ENCODE measurements around the gene EFNA5.

Gene EFNA5

GRCh38 chr5:107663697-107664096, 7.0 kb downstream of the EFNA5 start:
- Histone ChIP-seq H3K9me3 (ENCODE audit: control insufficient read depth, insufficient read depth, low read length) (no peaks in the 10 kb centered on the region), H3K36me3 (ENCODE audit: control insufficient read depth, insufficient read depth, low read length) (no peaks in the 10 kb centered on the region), H3K27ac (ENCODE audit: low read length) (no peak overlapping the region), H3K27me3 (ENCODE audit: control insufficient read depth, insufficient read depth, low read length) (peaks cover 1% of the 10 kb centered on the region; the same call in 1 of the 2 replicates), H3K4me1 (ENCODE audit: control insufficient read depth, insufficient read depth, low read length) (no peaks in the 10 kb centered on the region), H3K4me3 (ENCODE audit: low read length) (no peak overlapping the region)
- no peak for DNase-seq (ENCODE audit: low read depth, low spot score)
- no CpG with 5 or more reads among the region's 1 CpG for WGBS (ENCODE audit: insufficient coverage, insufficient read length)

GRCh38 chr5:107661650-107662044, 9.1 kb downstream of the EFNA5 start:
- no CpG with 5 or more reads among the region's 1 CpG for WGBS (ENCODE audit: insufficient coverage, insufficient read length)
- H3K4me1 ChIP-seq (ENCODE audit: control insufficient read depth, insufficient read depth, low read length), result no peaks in the 10 kb centered on the region
- no peak for DNase-seq (ENCODE audit: low read depth, low spot score)
- no peak overlapping the region for H3K27ac ChIP-seq (ENCODE audit: low read length)
- no peaks in the 10 kb centered on the region for H3K9me3 ChIP-seq (ENCODE audit: control insufficient read depth, insufficient read depth, low read length)
- H3K4me3 ChIP-seq (ENCODE audit: low read length), result no peak overlapping the region
- H3K27me3 ChIP-seq (ENCODE audit: control insufficient read depth, insufficient read depth, low read length), result no peaks in the 10 kb centered on the region
- H3K36me3 ChIP-seq (ENCODE audit: control insufficient read depth, insufficient read depth, low read length), result no peaks in the 10 kb centered on the region

GRCh38 chr5:107661038-107661649, 9.6 kb downstream of the EFNA5 start:
- no peak for DNase-seq (ENCODE audit: low read depth, low spot score)

GRCh38 chr5:107658528-107658927, 12.2 kb downstream of the EFNA5 start:
- Histone ChIP-seq H3K4me3 (ENCODE audit: low read length) (no peak overlapping the region), H3K4me1 (ENCODE audit: control insufficient read depth, insufficient read depth, low read length) (no peaks in the 10 kb centered on the region), H3K27me3 (ENCODE audit: control insufficient read depth, insufficient read depth, low read length) (no peaks in the 10 kb centered on the region), H3K36me3 (ENCODE audit: control insufficient read depth, insufficient read depth, low read length) (no peaks in the 10 kb centered on the region), H3K27ac (ENCODE audit: low read length) (no peak overlapping the region), H3K9me3 (ENCODE audit: control insufficient read depth, insufficient read depth, low read length) (no peaks in the 10 kb centered on the region)
- WGBS (ENCODE audit: insufficient coverage, insufficient read length), result no CpG with 5 or more reads among the region's 5 CpGs
- no peak for DNase-seq (ENCODE audit: low read depth, low spot score)

More at GRCh38 chr5:107661038-107661649, 9.6 kb downstream of the EFNA5 start:
- no peaks in the 10 kb centered on the region for H3K27me3 ChIP-seq (ENCODE audit: control insufficient read depth, insufficient read depth, low read length)
- no peaks in the 10 kb centered on the region for H3K36me3 ChIP-seq (ENCODE audit: control insufficient read depth, insufficient read depth, low read length)
- WGBS (ENCODE audit: insufficient coverage, insufficient read length), result no CpG with 5 or more reads among the region's 7 CpGs
- no peaks in the 10 kb centered on the region for H3K9me3 ChIP-seq (ENCODE audit: control insufficient read depth, insufficient read depth, low read length)
- no peak overlapping the region for H3K4me3 ChIP-seq (ENCODE audit: low read length)
- no peak overlapping the region for H3K27ac ChIP-seq (ENCODE audit: low read length)
- no peaks in the 10 kb centered on the region for H3K4me1 ChIP-seq (ENCODE audit: control insufficient read depth, insufficient read depth, low read length)

- H3K27me3 ChIP-seq (ENCODE audit: control insufficient read depth, insufficient read depth, low read length), result no peaks in the 10 kb centered on the region
- no peaks in the 10 kb centered on the region for H3K9me3 ChIP-seq (ENCODE audit: control insufficient read depth, insufficient read depth, low read length)
- H3K36me3 ChIP-seq (ENCODE audit: control insufficient read depth, insufficient read depth, low read length), result no peaks in the 10 kb centered on the region
- H3K4me3 ChIP-seq (ENCODE audit: low read length), result no peak overlapping the region
- WGBS (ENCODE audit: insufficient coverage, insufficient read length), result no CpG with 5 or more reads among the region's 3 CpGs
- DNase-seq (ENCODE audit: low read depth, low spot score), result no peak
- H3K4me1 ChIP-seq (ENCODE audit: control insufficient read depth, insufficient read depth, low read length), result no peaks in the 10 kb centered on the region; the same call in 1 of the 2 replicates
- H3K27ac ChIP-seq (ENCODE audit: low read length), result no peak overlapping the region
Measured at GRCh38 chr5:107655831-107656230, 14.9 kb downstream of the EFNA5 start.

- DNase-seq (ENCODE audit: low read depth, low spot score), result no peak
- no peaks in the 10 kb centered on the region for H3K9me3 ChIP-seq (ENCODE audit: control insufficient read depth, insufficient read depth, low read length)
- H3K27ac ChIP-seq (ENCODE audit: low read length), result no peak overlapping the region
- no peaks in the 10 kb centered on the region for H3K36me3 ChIP-seq (ENCODE audit: control insufficient read depth, insufficient read depth, low read length)
- H3K27me3 ChIP-seq (ENCODE audit: control insufficient read depth, insufficient read depth, low read length), result no peaks in the 10 kb centered on the region
- WGBS (ENCODE audit: insufficient coverage, insufficient read length), result no CpG with 5 or more reads among the region's 1 CpG
- H3K4me1 ChIP-seq (ENCODE audit: control insufficient read depth, insufficient read depth, low read length), result no peaks in the 10 kb centered on the region; the same call in 1 of the 2 replicates
- no peak overlapping the region for H3K4me3 ChIP-seq (ENCODE audit: low read length)
Measured at GRCh38 chr5:107654827-107655226, 15.9 kb downstream of the EFNA5 start.

- no peak overlapping the region for H3K4me3 ChIP-seq (ENCODE audit: low read length)
- no peaks in the 10 kb centered on the region; the same call in 1 of the 2 replicates for H3K4me1 ChIP-seq (ENCODE audit: control insufficient read depth, insufficient read depth, low read length)
- no peaks in the 10 kb centered on the region for H3K36me3 ChIP-seq (ENCODE audit: control insufficient read depth, insufficient read depth, low read length)
- no CpG with 5 or more reads among the region's 2 CpGs for WGBS (ENCODE audit: insufficient coverage, insufficient read length)
- no peak for DNase-seq (ENCODE audit: low read depth, low spot score)
- H3K27ac ChIP-seq (ENCODE audit: low read length), result no peak overlapping the region
- H3K27me3 ChIP-seq (ENCODE audit: control insufficient read depth, insufficient read depth, low read length), result no peaks in the 10 kb centered on the region
- no peaks in the 10 kb centered on the region for H3K9me3 ChIP-seq (ENCODE audit: control insufficient read depth, insufficient read depth, low read length)
Measured at GRCh38 chr5:107653685-107654084, 17.1 kb downstream of the EFNA5 start.

GRCh38 chr5:107652839-107653607, 17.7 kb downstream of the EFNA5 start:
- no CpG with 5 or more reads among the region's 4 CpGs for WGBS (ENCODE audit: insufficient coverage, insufficient read length)
- Histone ChIP-seq H3K27me3 (ENCODE audit: control insufficient read depth, insufficient read depth, low read length) (no peaks in the 10 kb centered on the region), H3K27ac (ENCODE audit: low read length) (no peak overlapping the region), H3K4me1 (ENCODE audit: control insufficient read depth, insufficient read depth, low read length) (no peaks in the 10 kb centered on the region; the same call in 1 of the 2 replicates), H3K36me3 (ENCODE audit: control insufficient read depth, insufficient read depth, low read length) (no peaks in the 10 kb centered on the region), H3K4me3 (ENCODE audit: low read length) (no peak overlapping the region), H3K9me3 (ENCODE audit: control insufficient read depth, insufficient read depth, low read length) (no peaks in the 10 kb centered on the region)
- no peak for DNase-seq (ENCODE audit: low read depth, low spot score)

GRCh38 chr5:107652408-107652807, 18.3 kb downstream of the EFNA5 start:
- Histone ChIP-seq H3K27me3 (ENCODE audit: control insufficient read depth, insufficient read depth, low read length) (no peaks in the 10 kb centered on the region), H3K4me3 (ENCODE audit: low read length) (no peak overlapping the region)
- no CpG with 5 or more reads among the region's 1 CpG for WGBS (ENCODE audit: insufficient coverage, insufficient read length)

GRCh38 chr5:107651325-107651724, 19.4 kb downstream of the EFNA5 start:
- H3K36me3 ChIP-seq (ENCODE audit: control insufficient read depth, insufficient read depth, low read length), result no peaks in the 10 kb centered on the region
- no peak overlapping the region for H3K27ac ChIP-seq (ENCODE audit: low read length)
- no peak overlapping the region for H3K4me3 ChIP-seq (ENCODE audit: low read length)
- no peaks in the 10 kb centered on the region; the same call in 1 of the 2 replicates for H3K4me1 ChIP-seq (ENCODE audit: control insufficient read depth, insufficient read depth, low read length)
- H3K27me3 ChIP-seq (ENCODE audit: control insufficient read depth, insufficient read depth, low read length), result no peaks in the 10 kb centered on the region
- no peaks in the 10 kb centered on the region for H3K9me3 ChIP-seq (ENCODE audit: control insufficient read depth, insufficient read depth, low read length)
- no CpG with 5 or more reads among the region's 6 CpGs for WGBS (ENCODE audit: insufficient coverage, insufficient read length)
- DNase-seq (ENCODE audit: low read depth, low spot score), result no peak

More at GRCh38 chr5:107652408-107652807, 18.3 kb downstream of the EFNA5 start:
- Histone ChIP-seq H3K4me1 (ENCODE audit: control insufficient read depth, insufficient read depth, low read length) (no peaks in the 10 kb centered on the region; the same call in 1 of the 2 replicates), H3K27ac (ENCODE audit: low read length) (no peak overlapping the region), H3K9me3 (ENCODE audit: control insufficient read depth, insufficient read depth, low read length) (no peaks in the 10 kb centered on the region), H3K36me3 (ENCODE audit: control insufficient read depth, insufficient read depth, low read length) (no peaks in the 10 kb centered on the region)
- no peak for DNase-seq (ENCODE audit: low read depth, low spot score)
